Measurements from ENCODE around the gene TTC33.

DNA sequence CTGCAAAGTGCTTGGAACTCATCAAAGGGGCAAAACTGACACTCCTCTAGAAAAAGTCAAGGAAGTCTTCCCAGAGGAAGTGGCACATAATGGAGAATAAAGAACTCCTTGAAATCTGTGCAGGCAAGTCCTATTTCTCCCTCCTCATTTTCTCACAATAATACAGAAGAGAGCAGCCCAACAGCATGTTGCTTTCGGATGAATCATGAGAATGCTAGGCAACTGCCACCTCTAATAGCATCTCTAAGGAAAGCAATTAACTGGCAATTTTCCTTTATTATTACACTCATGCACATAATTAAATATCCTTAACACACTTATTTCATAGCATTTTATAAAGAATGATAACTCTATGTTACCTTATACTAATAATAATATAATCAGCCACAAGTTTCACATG lies 198.3 kb downstream of the TTC33 start:
- no peak for TF ChIP-seq POLR2A (IDR thresholded peaks at IDR 0.05)
- TF ChIP-seq, protein P1, sequence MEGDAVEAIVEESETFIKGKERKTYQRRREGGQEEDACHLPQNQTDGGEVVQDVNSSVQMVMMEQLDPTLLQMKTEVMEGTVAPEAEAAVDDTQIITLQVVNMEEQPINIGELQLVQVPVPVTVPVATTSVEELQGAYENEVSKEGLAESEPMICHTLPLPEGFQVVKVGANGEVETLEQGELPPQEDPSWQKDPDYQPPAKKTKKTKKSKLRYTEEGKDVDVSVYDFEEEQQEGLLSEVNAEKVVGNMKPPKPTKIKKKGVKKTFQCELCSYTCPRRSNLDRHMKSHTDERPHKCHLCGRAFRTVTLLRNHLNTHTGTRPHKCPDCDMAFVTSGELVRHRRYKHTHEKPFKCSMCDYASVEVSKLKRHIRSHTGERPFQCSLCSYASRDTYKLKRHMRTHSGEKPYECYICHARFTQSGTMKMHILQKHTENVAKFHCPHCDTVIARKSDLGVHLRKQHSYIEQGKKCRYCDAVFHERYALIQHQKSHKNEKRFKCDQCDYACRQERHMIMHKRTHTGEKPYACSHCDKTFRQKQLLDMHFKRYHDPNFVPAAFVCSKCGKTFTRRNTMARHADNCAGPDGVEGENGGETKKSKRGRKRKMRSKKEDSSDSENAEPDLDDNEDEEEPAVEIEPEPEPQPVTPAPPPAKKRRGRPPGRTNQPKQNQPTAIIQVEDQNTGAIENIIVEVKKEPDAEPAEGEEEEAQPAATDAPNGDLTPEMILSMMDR (IDR thresholded peaks at IDR 0.05): no peak
